Measurements from ENCODE around the gene WWOX.

DNA sequence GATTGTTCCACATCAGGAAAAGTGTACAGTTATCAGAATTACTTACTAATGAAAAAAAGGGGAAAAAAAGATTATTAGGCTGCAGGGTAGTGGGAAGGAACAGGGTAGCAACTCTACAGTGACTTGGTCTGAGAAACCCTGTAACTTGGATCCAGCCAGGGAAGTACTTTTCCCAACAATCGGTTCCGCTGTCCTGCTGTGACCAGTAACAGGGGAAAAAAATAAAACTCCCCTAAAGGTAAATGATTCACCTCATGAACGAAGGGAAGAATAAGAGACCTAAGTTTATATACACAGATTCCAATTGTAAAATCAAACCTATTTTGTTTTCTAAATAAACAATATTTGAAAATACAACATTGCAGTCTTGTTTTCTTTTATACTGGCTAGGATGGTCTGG is 189.9 kb downstream of the WWOX start:
- TF ChIP-seq CTCF (IDR thresholded peaks at IDR 0.05; ENCODE audit: extremely low read depth in 1 of 2, insufficient read depth in 1 of 2, low read depth in 1 of 2, low read length in 2 of 2): no peak
- TF ChIP-seq MYC (IDR thresholded peaks at IDR 0.05; ENCODE audit: low read depth, low read length): no peak
- TF ChIP-seq, protein P1, sequence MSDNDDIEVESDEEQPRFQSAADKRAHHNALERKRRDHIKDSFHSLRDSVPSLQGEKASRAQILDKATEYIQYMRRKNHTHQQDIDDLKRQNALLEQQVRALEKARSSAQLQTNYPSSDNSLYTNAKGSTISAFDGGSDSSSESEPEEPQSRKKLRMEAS (IDR thresholded peaks at IDR 0.05; ENCODE audit: insufficient read depth, insufficient read length): no peak
- TF ChIP-seq POLR2A (IDR thresholded peaks at IDR 0.05; ENCODE audit: low read depth, low read length): no peak
- TF ChIP-seq EZH2 (IDR thresholded peaks at IDR 0.05; ENCODE audit: borderline replicate concordance, low read depth, low read length, severe bottlenecking): no peak
